Muscle of leg (tissue), 11 donors: ENCODE data around the gene GRIN1. TPM values are rescaled to one million over a fixed set of nuclear protein-coding genes. Genes with fewer than 3 reads are reported as not detected.

Source experiments
- DNase-seq: peaks from one replicate; pipeline ENCODE4 v3.0.0; 2013
- H3K27ac ChIP-seq: one replicate; pipeline ENCODE4 v1.5.1; 2013; ENCODE audit warnings: mild to moderate bottlenecking, low read length, control low read depth
- H3K27me3 ChIP-seq: one replicate; pipeline ENCODE4 v1.6.1; 2013; ENCODE audit warnings: low read length; ENCODE audit not compliant: control insufficient read depth, insufficient read depth
- H3K36me3 ChIP-seq: one replicate; pipeline ENCODE4 v1.6.1; 2013; ENCODE audit warnings: low read length; ENCODE audit not compliant: control insufficient read depth, insufficient read depth
- H3K4me1 ChIP-seq: one replicate; pipeline ENCODE4 v1.6.1; 2013; ENCODE audit warnings: low read length; ENCODE audit not compliant: control insufficient read depth, insufficient read depth
- H3K4me3 ChIP-seq: one replicate; pipeline ENCODE4 v1.5.1; 2013; ENCODE audit warnings: low read length, control low read depth
- H3K9me3 ChIP-seq: replicated peaks from 2 replicates; pipeline ENCODE4 v1.6.1; 2013; ENCODE audit warnings: low read depth, low read length; ENCODE audit not compliant: control insufficient read depth
- WGBS: methylation state at CpG from one replicate; pipeline ENCODE4 v1.1.5; 2013; ENCODE audit warnings: missing lambda C conversion rate; ENCODE audit not compliant: insufficient coverage; 5-methylcytosine and 5-hydroxymethylcytosine counted together
- polyA plus RNA-seq, 8 donors: library from polyadenylated mRNA; unstranded; fragments of 120-200 nt; gene quantifications; one replicate each; pipeline versions ENCODE4 v1.2.1 to v1.2.3, GENCODE V29; 2013; ENCODE audit warnings: inconsistent platforms in 1 of 8, low replicate concordance in 1 of 8; ENCODE audit not compliant: insufficient read length in 8 of 8, insufficient read depth in 1 of 8
- total RNA-seq: library from RNA; stranded (reverse); fragments of 120-200 nt; gene quantifications from one replicate; pipeline ENCODE4 v1.2.4, GENCODE V29; 2013

The GRIN1 gene
- total and polyA plus RNA-seq, 9 donors, result 0.07 to 0.17 (median 0.11) TPM; not detected in 5

- 79% methylated on average over 42 of the region's 45 CpGs for WGBS
Observed at GRCh38 chr9:137173796-137174664, 35.1 kb downstream of the GRIN1 start.

GRCh38 chr9:137174722-137175293 is 35.9 kb downstream of the GRIN1 start:
- H3K36me3 ChIP-seq, result peaks cover 26% of the 10 kb centered on the region
- H3K27me3 ChIP-seq, result peaks cover 41% of the 10 kb centered on the region
- H3K4me1 ChIP-seq, result peaks cover 7% of the 10 kb centered on the region
- no peak overlapping the region for H3K27ac ChIP-seq
- H3K4me3 ChIP-seq, result no peak overlapping the region
- H3K9me3 ChIP-seq, result no peaks in the 10 kb centered on the region
- WGBS, result 40% methylated on average over 34 of the region's 34 CpGs
- DNase-seq, result no peak

More at GRCh38 chr9:137173796-137174664, 35.1 kb downstream of the GRIN1 start:
- H3K9me3 ChIP-seq, result no peaks in the 10 kb centered on the region
- peaks cover 45% of the 10 kb centered on the region for H3K27me3 ChIP-seq
- no peak overlapping the region for H3K4me3 ChIP-seq
- peaks cover 19% of the 10 kb centered on the region for H3K36me3 ChIP-seq
- no peak for DNase-seq
- H3K4me1 ChIP-seq, result peaks cover 7% of the 10 kb centered on the region
- H3K27ac ChIP-seq, result no peak overlapping the region

GRCh38 chr9:137175345-137175961 is 36.5 kb downstream of the GRIN1 start:
- 42% methylated on average over 27 of the region's 33 CpGs for WGBS
- no peak for DNase-seq
- H3K9me3 ChIP-seq, result no peaks in the 10 kb centered on the region
- peaks cover 34% of the 10 kb centered on the region for H3K27me3 ChIP-seq
- no peak overlapping the region for H3K27ac ChIP-seq
- peaks cover 32% of the 10 kb centered on the region for H3K36me3 ChIP-seq
- H3K4me3 ChIP-seq, result no peak overlapping the region
- H3K4me1 ChIP-seq, result peaks cover 4% of the 10 kb centered on the region

GRCh38 chr9:137176302-137177182 is 37.6 kb downstream of the GRIN1 start:
- no peak overlapping the region for H3K4me3 ChIP-seq
- H3K4me1 ChIP-seq, result peaks cover 4% of the 10 kb centered on the region
- H3K27ac ChIP-seq, result no peak overlapping the region
- no peaks in the 10 kb centered on the region for H3K9me3 ChIP-seq
- DNase-seq, result no peak
- WGBS, result 45% methylated on average over 15 of the region's 17 CpGs
- peaks cover 43% of the 10 kb centered on the region for H3K36me3 ChIP-seq
- H3K27me3 ChIP-seq, result peaks cover 23% of the 10 kb centered on the region

DNA sequence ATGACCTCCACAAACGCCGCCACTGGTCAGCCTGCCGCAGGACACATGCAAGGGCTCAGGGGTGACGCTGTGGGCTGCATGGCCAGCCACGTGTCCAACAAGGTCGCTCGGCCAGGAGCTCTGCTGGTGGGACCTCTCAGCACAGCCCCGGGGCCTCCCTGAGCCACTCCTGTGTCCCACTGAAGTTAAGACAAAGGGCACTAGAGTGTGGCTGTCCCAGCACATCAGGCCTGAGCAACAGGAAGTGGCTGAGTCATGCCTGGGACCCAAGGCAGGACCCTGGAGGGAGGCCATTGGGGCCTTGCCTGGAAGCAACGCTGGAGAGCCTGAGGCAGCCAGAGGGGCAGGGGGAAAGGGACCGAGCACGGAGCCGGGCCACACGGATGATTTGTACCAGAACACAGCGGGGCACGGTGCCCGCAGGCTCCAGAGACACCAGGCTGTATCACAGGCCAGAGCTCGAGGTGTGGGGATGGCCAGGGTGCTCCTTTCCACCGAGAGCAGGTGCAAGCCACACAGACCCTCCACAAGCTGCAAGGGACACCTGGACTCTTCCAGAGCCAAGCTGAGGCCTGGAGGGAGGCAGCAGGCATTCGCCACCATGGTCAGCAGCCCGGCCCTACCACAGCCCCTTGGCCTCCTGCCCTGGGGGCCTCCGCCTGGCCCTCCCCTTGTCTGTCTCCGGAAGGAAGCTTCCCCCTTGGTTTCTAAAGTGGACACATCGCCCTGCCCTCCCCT is 39.4 kb downstream of the GRIN1 start:
- H3K36me3 ChIP-seq, result peaks cover 60% of the 10 kb centered on the region
- H3K9me3 ChIP-seq, result no peaks in the 10 kb centered on the region
- no peak overlapping the region for H3K27ac ChIP-seq
- 87% methylated on average over 22 of the region's 23 CpGs for WGBS
- DNase-seq, result no peak
- no peaks in the 10 kb centered on the region for H3K4me1 ChIP-seq
- H3K4me3 ChIP-seq, result no peak overlapping the region
- H3K27me3 ChIP-seq, result peaks cover 17% of the 10 kb centered on the region

DNA sequence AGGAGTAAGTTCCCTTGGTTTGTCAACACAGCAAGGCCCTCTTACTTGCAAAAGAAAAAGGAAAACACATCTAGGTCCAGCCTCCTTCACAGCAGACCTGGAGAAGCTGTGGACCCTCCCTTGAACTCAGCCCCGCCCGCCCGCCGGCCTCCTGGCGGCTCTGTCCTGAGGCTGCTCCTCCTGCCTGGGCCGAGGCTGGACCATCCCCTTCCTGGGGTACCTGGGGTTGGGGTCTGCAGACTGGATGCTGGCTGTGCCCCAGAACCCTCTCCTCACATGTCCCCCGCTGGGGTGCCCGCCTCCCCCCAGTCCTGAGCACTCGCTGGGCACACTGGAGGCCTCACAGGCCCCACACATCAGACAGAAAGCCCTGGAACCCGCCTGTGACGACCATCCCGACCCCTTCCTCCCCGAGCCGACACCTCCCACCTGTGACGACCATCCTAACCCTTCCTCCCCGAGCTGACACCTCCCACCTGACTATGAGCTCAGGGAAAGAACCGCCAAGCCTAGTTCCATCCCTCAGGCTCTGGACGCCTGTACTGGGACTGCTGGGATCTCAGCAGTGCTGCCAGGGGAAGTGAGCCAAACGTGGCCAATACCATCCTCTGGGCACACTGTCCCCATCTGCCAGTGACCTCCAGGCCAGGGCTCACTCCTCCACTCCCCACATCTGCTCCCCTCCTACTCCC is 40.1 kb downstream of the GRIN1 start:
- no peak for DNase-seq
- Histone ChIP-seq H3K4me1 (no peaks in the 10 kb centered on the region), H3K9me3 (no peaks in the 10 kb centered on the region), H3K27me3 (peaks cover 10% of the 10 kb centered on the region), H3K4me3 (no peak overlapping the region), H3K27ac (no peak overlapping the region), H3K36me3 (peaks cover 67% of the 10 kb centered on the region)
- 85% methylated on average over 13 of the region's 19 CpGs for WGBS

GRCh38 chr9:137179761-137180160 is 40.8 kb downstream of the GRIN1 start:
- no peaks in the 10 kb centered on the region for H3K9me3 ChIP-seq
- DNase-seq, result no peak
- H3K4me3 ChIP-seq, result no peak overlapping the region
- WGBS, result 94% methylated on average over 15 of the region's 17 CpGs
- H3K27me3 ChIP-seq, result peaks cover 5% of the 10 kb centered on the region
- no peak overlapping the region for H3K27ac ChIP-seq
- no peaks in the 10 kb centered on the region for H3K4me1 ChIP-seq
- peaks cover 74% of the 10 kb centered on the region for H3K36me3 ChIP-seq

DNA sequence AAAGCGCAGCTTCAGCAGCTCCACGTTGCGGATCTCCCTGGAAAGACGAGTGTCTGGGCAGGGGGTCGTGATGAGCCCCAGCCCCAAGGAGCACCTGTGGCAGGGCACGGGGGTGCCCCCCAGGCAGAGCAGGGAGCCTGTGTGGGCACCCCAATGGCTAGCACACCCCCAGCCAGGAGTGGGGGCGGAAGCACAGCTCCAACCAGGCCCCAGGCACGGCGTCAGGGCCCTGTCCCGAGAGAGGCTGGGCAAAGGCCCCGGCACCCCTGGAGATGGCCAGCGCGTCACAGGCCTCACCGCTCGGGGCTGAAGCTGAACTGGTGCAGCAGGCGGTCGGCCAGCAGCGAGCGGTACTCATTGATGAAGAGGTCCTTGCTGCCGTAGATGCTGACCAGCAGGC is 41.5 kb downstream of the GRIN1 start:
- WGBS, result 91% methylated on average over 20 of the region's 20 CpGs
- no peak for DNase-seq
- peaks cover 81% of the 10 kb centered on the region for H3K36me3 ChIP-seq

GRCh38 chr9:137181680-137182079 is 42.7 kb downstream of the GRIN1 start:
- Histone ChIP-seq H3K36me3 (peaks cover 93% of the 10 kb centered on the region), H3K9me3 (no peaks in the 10 kb centered on the region), H3K4me1 (peaks cover 7% of the 10 kb centered on the region), H3K4me3 (no peak overlapping the region), H3K27ac (no peak overlapping the region), H3K27me3 (no peaks in the 10 kb centered on the region)
- WGBS, result 94% methylated on average over 21 of the region's 22 CpGs
- no peak for DNase-seq

More for the DNA sequence above, 41.5 kb downstream of the GRIN1 start:
- no peak overlapping the region for H3K4me3 ChIP-seq
- H3K27me3 ChIP-seq, result no peaks in the 10 kb centered on the region
- H3K9me3 ChIP-seq, result no peaks in the 10 kb centered on the region
- no peak overlapping the region for H3K27ac ChIP-seq
- H3K4me1 ChIP-seq, result no peaks in the 10 kb centered on the region
